GM04503 (cell line): ENCODE measurements around the gene RASSF4.

Experiments used
- DNase-seq: peaks from one replicate; pipeline ENCODE4 v3.0.0-alpha.2; 2012; ENCODE audit warnings: low read depth

Gene RASSF4

GRCh38 chr10:44963772-44964633 is 4.4 kb downstream of the RASSF4 start:
- DNase-seq, result no peak

GRCh38 chr10:44965104-44965503 is 5.5 kb downstream of the RASSF4 start:
- no peak for DNase-seq

GRCh38 chr10:44965651-44966097 is 6.1 kb downstream of the RASSF4 start:
- DNase-seq, result no peak

DNA sequence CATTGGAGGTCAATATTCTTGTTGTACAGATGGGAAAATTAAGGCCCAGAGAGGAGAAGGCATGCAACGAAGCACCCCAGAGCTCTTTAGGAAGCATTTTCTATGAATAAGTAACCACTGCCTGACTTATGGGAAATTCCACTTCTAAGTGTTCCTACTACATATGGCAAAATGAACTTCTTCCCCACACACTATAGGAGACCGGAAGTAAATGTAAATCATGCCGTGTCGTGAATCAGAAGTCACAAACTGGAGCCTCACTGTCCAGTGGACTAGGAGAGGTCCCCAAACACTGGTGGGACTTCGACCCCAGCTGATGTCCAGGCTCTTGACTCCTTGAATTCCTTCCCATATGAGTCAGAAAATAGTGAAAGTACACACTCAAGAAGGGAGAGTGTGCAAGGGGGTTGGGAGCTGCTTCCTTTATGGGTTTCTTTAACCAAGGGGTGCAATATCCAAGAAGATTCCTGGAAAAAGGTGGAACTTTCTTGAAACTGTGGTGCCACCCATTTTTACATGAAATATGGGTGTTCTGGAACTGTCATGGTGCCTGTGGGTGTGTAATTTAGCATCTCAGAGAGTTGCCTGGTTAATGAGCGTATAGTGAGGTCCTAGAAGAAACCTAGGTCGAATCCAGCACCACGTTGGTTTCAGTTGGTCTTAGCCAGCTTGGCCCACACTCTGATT is 6.7 kb downstream of the RASSF4 start:
- no peak for DNase-seq

DNA sequence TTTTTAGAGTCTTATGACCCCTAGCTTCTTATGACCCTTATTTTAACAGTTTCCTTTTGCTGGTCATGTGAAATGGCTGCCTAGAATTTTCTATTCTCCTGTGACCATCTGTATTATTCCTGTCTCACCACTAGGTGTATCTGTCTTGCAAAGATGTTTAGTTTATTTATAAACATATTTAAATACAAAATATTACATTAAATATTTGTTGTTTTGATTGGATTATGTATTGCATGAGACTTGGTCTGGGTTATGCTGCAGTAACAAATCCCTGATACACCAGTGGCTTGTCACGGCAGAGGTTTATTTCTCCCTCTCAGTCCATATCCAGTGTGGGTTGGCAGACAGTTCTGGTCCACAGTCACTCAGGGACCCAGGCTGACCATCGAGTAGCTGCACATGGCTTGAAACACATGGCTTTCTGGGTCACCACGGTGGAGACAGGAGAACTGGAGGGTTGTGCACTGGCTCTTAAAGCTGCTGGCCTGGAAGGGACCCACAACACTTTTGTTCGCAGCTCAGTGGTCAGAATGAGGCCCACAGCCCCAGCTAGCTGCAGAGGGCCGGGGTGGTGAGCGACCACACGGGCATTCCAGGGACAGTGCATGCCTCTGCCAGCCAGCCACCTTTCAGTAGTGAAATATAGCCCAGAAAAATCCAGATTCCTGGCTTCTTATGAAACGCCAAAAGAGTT is 7.4 kb downstream of the RASSF4 start:
- no peak for DNase-seq

DNA sequence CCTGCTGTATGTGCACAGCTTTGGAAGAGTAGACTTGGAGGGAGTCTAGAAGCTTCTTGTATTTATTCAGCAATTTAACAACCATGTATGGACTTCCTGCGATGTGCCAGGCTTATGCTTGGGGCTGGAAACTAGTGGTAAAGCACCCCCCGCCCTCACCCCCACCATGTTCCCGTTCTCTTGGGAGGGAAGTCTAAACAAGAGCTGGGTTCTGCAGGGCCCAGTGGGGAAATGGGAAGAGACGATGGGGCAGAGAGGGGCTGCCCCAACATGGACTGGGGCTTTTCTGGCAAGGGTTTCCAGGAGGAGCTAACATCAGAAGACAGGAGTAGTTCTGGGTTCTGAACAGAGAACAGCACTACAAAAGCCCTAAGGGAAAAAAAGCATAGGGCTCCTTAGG is 8.0 kb downstream of the RASSF4 start:
- DNase-seq, result no peak

- no peak for DNase-seq
Observed at GRCh38 chr10:44968091-44968490, 8.5 kb downstream of the RASSF4 start.

DNA sequence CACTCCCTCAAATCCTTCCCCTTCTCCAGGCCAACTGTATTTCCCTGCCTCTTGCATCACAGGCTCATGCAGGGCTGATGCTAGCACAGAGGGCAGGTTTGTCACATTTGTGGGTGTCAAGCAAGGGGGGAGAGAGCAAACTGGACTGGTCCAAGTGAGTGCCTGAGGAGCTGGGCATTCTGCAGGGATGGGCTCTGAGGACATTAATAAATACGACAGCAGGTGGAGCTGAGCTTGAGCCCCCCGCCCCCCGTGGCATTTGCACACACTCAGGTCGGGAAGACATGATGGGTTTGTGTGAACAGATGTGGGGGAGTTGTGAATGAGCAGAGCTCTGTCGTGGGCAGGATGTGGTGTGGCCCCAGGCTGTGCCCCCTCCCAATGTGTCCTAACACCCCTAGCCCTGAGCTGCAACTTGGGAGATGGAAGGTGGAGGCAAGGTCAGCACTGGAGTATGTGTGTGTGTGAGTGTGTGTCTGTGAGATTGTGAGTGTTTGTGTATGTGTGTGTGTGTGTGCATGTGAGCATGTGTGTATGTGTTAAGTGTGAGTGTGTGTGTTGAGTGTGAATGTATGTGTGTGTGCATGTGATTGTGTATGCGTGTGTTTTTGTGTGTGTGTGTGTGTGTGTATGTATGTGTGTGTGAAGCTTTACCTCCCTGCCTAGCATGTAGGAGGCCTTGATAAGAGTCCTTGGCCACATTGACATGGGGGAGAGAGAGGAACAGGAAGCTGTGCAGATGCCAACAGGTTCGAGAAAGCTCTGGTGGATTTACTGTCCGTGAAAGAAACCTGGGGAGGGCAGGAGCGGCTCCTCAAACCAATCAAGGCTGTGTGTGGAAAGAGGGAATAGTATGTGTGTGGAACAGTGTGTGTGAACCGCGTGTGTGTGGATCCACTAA is 9.1 kb downstream of the RASSF4 start:
- DNase-seq, result no peak

DNA sequence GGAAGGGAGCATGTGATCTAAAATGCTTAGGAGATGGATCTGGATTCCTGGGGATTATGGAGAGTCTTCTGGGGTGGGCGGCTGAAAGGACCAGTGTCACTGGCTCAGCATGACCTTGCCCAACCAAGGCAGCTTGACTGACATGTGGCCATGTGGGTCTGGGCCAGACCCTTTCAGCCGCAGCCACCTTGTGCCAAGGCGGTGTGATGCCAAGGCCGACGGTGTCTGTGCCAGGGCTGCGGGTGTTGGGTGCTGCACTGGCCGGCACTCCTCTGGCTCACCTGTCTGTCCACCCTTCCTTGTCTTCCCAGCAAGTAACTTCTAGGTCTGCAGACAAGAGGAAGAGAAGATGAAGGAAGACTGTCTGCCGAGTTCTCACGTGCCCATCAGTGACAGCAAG is 10.3 kb downstream of the RASSF4 start:
- no peak for DNase-seq

GRCh38 chr10:44970812-44971395 is 11.3 kb downstream of the RASSF4 start:
- DNase-seq, result no peak

- DNase-seq, result no peak
Observed at GRCh38 chr10:44971434-44971833, 11.8 kb downstream of the RASSF4 start.

DNA sequence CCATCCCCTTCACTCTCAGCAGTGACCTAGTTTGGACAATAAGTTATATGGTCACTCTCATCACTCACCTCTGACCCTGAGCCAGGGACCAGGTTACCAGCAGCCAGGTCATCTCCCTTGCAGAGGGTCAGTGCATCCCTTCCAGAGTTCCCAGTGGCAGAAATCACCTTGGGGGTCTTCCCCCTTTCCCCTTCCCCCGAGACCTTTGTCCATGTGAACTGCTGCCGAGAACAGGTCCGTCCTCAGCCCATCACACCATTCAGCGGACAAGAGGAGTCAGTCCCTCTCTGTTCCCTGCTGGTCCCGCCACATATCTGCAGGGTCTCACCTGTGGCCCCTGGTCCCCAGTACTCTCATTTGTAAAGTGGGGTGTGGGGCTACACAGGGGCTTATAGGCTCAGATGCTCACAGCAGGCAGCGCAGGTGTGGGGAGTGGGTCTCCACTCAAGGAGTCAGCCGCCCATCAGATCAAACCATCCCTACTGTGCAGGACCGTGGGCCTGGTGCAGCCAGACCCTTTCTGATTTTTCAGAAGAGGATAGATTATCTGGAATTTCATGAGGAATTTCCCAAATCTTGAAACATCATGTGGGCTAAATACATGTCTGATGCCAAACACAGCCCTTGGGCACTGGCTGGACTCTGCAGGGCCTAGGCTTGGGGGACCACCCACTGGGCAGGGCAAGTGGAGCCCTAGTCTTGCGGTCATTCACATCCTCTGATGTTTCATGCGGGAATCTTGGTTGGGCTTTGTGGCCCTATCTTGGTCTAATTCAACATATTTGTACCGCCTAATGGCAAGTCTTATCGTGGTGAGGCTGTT is 12.5 kb downstream of the RASSF4 start:
- DNase-seq, result no peak

DNA sequence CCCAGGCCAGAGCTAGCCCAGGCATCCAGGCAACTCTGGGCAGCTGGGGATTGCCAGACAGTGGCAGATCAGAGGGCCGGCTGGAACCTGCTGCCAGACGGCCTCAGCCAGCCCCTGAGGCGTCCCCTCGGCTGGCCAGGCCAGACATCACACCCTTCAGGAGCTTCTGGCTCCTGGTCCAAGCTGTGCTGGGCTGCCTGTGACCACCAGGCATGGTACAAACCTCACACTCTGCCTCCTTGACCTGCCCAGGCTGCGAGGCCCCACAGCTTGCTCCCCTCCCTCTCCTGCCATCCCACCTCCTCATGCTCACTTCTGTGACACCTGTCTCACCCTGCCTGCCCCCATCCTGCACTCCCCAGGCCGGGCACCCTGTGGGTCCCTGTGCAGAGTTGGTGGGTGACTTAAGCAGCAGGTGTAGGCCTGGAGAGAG is 13.3 kb downstream of the RASSF4 start:
- DNase-seq, result no peak

- DNase-seq, result no peak
Observed at GRCh38 chr10:44973323-44974081, 13.9 kb downstream of the RASSF4 start.

DNA sequence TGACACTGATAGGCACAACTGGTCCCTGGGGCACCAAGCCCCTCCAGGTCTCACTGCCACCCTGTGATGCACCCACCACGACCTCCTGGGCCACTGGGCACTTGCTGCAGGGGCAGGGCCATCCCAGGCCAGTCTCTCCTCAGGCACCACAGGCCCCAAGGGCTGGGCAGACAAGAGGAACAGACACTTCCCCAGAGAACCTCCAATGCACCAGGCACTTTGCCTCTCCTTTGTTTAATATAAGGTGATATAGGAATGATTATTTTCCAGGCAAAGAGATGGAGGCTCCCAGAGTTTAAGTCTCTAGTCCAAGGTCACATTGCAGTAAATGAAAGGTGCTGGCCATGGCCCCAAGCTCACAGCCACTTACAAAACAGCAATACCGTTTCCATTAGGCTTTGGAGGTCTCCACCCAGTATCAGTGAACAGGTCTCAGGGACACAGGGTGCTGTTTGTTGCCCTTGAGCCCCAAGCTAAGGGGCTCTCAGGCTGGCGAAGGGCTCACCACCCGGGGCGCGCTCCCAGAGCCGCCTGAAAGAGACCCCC is 14.6 kb downstream of the RASSF4 start:
- DNase-seq, result no peak

DNA sequence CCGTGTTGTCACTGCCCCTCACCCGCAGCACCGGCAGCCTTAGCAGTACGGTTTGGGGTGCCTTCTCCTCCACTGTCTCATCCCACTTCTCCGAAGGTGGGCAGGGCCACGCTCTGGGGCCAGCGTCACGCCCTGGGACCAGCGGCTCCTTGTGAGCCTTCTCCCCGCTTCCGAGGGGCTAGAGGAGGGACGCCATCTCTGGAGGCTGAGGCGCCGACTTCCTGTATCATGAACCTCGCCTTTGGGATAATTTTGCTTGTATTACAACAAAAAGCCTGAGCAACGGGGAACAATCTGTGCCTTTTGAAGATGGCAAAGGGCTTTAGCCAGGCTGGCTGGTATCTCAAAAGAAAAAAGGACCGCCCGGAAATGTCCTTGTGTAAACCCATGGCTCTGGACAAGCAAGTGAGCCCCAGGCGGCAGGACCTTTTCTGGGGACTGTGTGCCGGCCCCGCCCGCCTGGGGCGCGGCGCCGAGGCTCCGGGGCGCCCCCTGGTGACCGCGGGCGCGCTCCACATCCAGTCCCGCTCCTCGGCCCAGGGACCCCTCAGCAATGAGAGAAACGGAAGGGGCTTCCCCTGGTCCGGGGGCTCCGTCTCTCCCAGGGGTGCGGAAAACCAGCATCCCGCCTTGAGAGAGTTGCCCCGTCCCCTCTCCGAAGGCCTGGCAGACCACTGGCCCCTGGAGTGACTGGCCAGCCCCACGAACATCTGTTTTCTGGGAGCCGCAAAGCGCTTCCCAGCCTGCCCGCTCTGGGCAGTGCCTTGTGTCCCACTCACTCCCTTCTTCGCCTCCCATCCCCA is 15.2 kb downstream of the RASSF4 start:
- DNase-seq, result no peak

DNA sequence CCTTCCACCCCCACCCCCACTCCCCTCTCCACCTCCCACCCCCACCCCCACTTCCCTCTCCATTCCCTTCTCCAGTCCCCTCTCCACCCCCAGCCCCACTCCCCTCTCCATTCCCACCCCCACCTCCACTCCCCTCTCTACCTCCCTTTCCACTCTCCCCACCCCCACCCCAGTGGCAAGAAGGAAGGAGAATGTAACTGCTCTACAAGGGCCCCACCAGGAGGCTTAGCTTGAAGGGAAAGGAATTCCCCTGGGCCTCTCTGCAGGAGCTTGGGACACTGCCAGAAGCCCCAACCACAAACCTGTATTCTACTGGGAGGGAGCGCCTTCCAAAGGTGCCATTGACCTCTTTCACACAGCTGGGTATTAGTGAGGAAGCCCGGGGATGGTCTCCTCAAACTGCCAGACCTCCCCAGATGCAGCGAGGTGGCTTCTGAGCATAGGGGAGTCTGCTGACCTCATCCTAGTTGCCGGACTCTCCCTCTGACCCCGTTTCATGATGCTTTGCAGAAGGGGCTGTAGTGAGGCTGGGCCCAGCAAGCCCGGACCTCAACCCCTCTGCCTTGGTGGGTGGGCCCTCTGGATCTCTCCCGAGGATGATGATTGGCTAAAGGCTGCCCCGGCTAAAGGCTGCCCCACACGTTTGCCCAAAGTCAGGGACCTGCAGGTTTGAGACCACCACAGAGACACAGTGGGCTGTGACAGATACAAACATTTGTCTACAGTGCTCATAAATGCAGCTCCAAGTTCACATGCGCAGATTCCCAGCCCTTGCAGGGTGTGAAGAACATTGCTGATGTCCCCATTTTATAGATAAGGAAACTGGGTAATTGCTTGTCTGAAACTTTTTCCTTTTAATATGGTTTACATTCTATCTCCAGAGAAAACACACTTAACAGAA is 16.1 kb downstream of the RASSF4 start:
- no peak for DNase-seq
